Measurements from ENCODE around the gene GATAD2B.

The GATAD2B gene

GRCh38 chr1:153934746-153935145 lies 12.0 kb upstream of the GATAD2B start:
- H3K4me3 ChIP-seq (ENCODE audit: low read depth, low read length, poor library complexity, severe bottlenecking): no peak overlapping the region
- no peaks in the 10 kb centered on the region for H3K27me3 ChIP-seq (ENCODE audit: insufficient read depth, low read length)
- H3K9ac ChIP-seq (ENCODE audit: low read length): no peak overlapping the region
- H3F3A ChIP-seq (ENCODE audit: insufficient read depth, low read length): no peaks in the 10 kb centered on the region
- peaks cover 85% of the 10 kb centered on the region for H3K36me3 ChIP-seq (ENCODE audit: insufficient read depth, low read length)
- no peak overlapping the region for H2AFZ ChIP-seq (ENCODE audit: low read length)
- H3K4me1 ChIP-seq (ENCODE audit: insufficient read depth, low read length, severe bottlenecking): no peaks in the 10 kb centered on the region
- no peaks in the 10 kb centered on the region for H3K9me2 ChIP-seq (ENCODE audit: low read depth, low read length)
- no peak for TF ChIP-seq CTCF (IDR thresholded peaks at IDR 0.05; ENCODE audit: low read length)
- no peak for TF ChIP-seq EZH2 (IDR thresholded peaks at IDR 0.05; ENCODE audit: borderline replicate concordance, low read length)
- no peak overlapping the region for H3K27ac ChIP-seq (ENCODE audit: low read depth, low read length, poor library complexity, severe bottlenecking)
- no peaks in the 10 kb centered on the region for H4K20me1 ChIP-seq (ENCODE audit: insufficient read depth, low read length)
- H3K9me3 ChIP-seq (ENCODE audit: low read length): no peaks in the 10 kb centered on the region
- no peaks in the 10 kb centered on the region for H3K79me2 ChIP-seq (ENCODE audit: insufficient read depth, low read length)
- no peak overlapping the region for H3K4me2 ChIP-seq (ENCODE audit: low read length)

GRCh38 chr1:153933955-153934354 lies 11.2 kb upstream of the GATAD2B start:
- Histone ChIP-seq H3K9ac (ENCODE audit: low read length) (no peak overlapping the region), H3K4me1 (ENCODE audit: insufficient read depth, low read length, severe bottlenecking) (no peaks in the 10 kb centered on the region), H3K79me2 (ENCODE audit: insufficient read depth, low read length) (no peaks in the 10 kb centered on the region), H2AFZ (ENCODE audit: low read length) (no peak overlapping the region), H3K36me3 (ENCODE audit: insufficient read depth, low read length) (peaks cover 84% of the 10 kb centered on the region), H3K27me3 (ENCODE audit: insufficient read depth, low read length) (no peaks in the 10 kb centered on the region), H3K4me3 (ENCODE audit: low read depth, low read length, poor library complexity, severe bottlenecking) (no peak overlapping the region), H3K9me3 (ENCODE audit: low read length) (no peaks in the 10 kb centered on the region), H3F3A (ENCODE audit: insufficient read depth, low read length) (no peaks in the 10 kb centered on the region), H3K27ac (ENCODE audit: low read depth, low read length, poor library complexity, severe bottlenecking) (no peak overlapping the region), H3K4me2 (ENCODE audit: low read length) (no peak overlapping the region), H3K9me2 (ENCODE audit: low read depth, low read length) (no peaks in the 10 kb centered on the region), H4K20me1 (ENCODE audit: insufficient read depth, low read length) (no peaks in the 10 kb centered on the region)
- no peak for TF ChIP-seq EZH2 (IDR thresholded peaks at IDR 0.05; ENCODE audit: borderline replicate concordance, low read length)
- no peak for TF ChIP-seq CTCF (IDR thresholded peaks at IDR 0.05; ENCODE audit: low read length)

GRCh38 chr1:153933430-153933829 lies 10.7 kb upstream of the GATAD2B start:
- Histone ChIP-seq H4K20me1 (ENCODE audit: insufficient read depth, low read length) (no peaks in the 10 kb centered on the region), H3K9me3 (ENCODE audit: low read length) (no peaks in the 10 kb centered on the region), H3K9me2 (ENCODE audit: low read depth, low read length) (no peaks in the 10 kb centered on the region), H3K4me3 (ENCODE audit: low read depth, low read length, poor library complexity, severe bottlenecking) (no peak overlapping the region), H3F3A (ENCODE audit: insufficient read depth, low read length) (no peaks in the 10 kb centered on the region), H3K27ac (ENCODE audit: low read depth, low read length, poor library complexity, severe bottlenecking) (no peak overlapping the region), H3K4me2 (ENCODE audit: low read length) (no peak overlapping the region), H3K4me1 (ENCODE audit: insufficient read depth, low read length, severe bottlenecking) (no peaks in the 10 kb centered on the region), H3K36me3 (ENCODE audit: insufficient read depth, low read length) (peaks cover 80% of the 10 kb centered on the region), H3K9ac (ENCODE audit: low read length) (no peak overlapping the region), H3K79me2 (ENCODE audit: insufficient read depth, low read length) (no peaks in the 10 kb centered on the region), H3K27me3 (ENCODE audit: insufficient read depth, low read length) (no peaks in the 10 kb centered on the region), H2AFZ (ENCODE audit: low read length) (no peak overlapping the region)
- TF ChIP-seq EZH2 (IDR thresholded peaks at IDR 0.05; ENCODE audit: borderline replicate concordance, low read length): no peak
- TF ChIP-seq CTCF (IDR thresholded peaks at IDR 0.05; ENCODE audit: low read length): no peak

All from OCI-LY1 (cell line).